Measurements from ENCODE around the gene DSCAM. TPM values are rescaled to one million over a fixed set of nuclear protein-coding genes. Genes with fewer than 3 reads are reported as not detected.

DSCAM gene
- total RNA-seq, 1 donor, result not detected

DNA sequence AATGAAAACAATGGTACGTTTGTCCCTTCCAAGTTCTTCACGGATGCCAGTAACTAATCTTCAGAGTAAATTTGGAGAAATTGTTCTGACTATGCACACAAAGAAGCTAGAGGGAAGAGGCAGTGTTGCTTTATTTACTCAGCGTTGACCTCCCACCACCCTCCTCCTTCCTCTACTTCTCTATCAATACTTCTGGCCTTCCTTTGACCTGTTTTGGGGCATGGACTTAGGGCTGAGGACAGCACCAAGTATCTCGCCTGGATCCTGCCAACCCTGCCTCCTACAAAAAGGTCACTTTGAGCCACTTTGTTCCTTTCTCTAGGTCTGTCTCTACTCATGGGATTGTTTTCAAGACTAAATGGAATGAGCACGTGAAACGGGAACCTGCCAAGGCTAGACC, 282.6 kb downstream of the DSCAM start:
- H3K27ac ChIP-seq (ENCODE audit: low read depth, low read length), result no peak overlapping the region
- H3K9me3 ChIP-seq (ENCODE audit: low read depth, low read length), result no peaks in the 10 kb centered on the region
- no peak for TF ChIP-seq CTCF (IDR thresholded peaks at IDR 0.05; ENCODE audit: extremely low read depth, low read depth, low read length)
- no peak for DNase-seq (ENCODE audit: insufficient read length, low spot score, missing footprints)
- no peaks in the 10 kb centered on the region for H3K27me3 ChIP-seq (ENCODE audit: insufficient read depth, low read length)
- no peak overlapping the region for H3K4me3 ChIP-seq (ENCODE audit: insufficient read depth, low read length)
- H3K4me2 ChIP-seq (ENCODE audit: insufficient read depth, low read length), result no peak overlapping the region
- H2AFZ ChIP-seq (ENCODE audit: low read length), result no peak overlapping the region
- H3K4me1 ChIP-seq (ENCODE audit: insufficient read depth, low read length), result no peaks in the 10 kb centered on the region
- no peaks in the 10 kb centered on the region for H3K79me2 ChIP-seq (ENCODE audit: insufficient read depth, low read length)
- no peaks in the 10 kb centered on the region for H3K36me3 ChIP-seq (ENCODE audit: insufficient read depth, low read length)
- no peaks in the 10 kb centered on the region for H4K20me1 ChIP-seq (ENCODE audit: insufficient read depth, low read length)

GRCh38 chr21:40563900-40564299, 283.1 kb downstream of the DSCAM start:
- TF ChIP-seq CTCF (IDR thresholded peaks at IDR 0.05; ENCODE audit: extremely low read depth, low read depth, low read length), result no peak
- Histone ChIP-seq H3K4me2 (ENCODE audit: insufficient read depth, low read length) (no peak overlapping the region), H3K27ac (ENCODE audit: low read depth, low read length) (no peak overlapping the region), H3K79me2 (ENCODE audit: insufficient read depth, low read length) (no peaks in the 10 kb centered on the region), H3K27me3 (ENCODE audit: insufficient read depth, low read length) (no peaks in the 10 kb centered on the region), H3K4me3 (ENCODE audit: insufficient read depth, low read length) (no peak overlapping the region), H3K36me3 (ENCODE audit: insufficient read depth, low read length) (no peaks in the 10 kb centered on the region), H3K9me3 (ENCODE audit: low read depth, low read length) (no peaks in the 10 kb centered on the region), H2AFZ (ENCODE audit: low read length) (no peak overlapping the region), H3K4me1 (ENCODE audit: insufficient read depth, low read length) (no peaks in the 10 kb centered on the region), H4K20me1 (ENCODE audit: insufficient read depth, low read length) (no peaks in the 10 kb centered on the region)
- no peak for DNase-seq (ENCODE audit: insufficient read length, low spot score, missing footprints)

DNA sequence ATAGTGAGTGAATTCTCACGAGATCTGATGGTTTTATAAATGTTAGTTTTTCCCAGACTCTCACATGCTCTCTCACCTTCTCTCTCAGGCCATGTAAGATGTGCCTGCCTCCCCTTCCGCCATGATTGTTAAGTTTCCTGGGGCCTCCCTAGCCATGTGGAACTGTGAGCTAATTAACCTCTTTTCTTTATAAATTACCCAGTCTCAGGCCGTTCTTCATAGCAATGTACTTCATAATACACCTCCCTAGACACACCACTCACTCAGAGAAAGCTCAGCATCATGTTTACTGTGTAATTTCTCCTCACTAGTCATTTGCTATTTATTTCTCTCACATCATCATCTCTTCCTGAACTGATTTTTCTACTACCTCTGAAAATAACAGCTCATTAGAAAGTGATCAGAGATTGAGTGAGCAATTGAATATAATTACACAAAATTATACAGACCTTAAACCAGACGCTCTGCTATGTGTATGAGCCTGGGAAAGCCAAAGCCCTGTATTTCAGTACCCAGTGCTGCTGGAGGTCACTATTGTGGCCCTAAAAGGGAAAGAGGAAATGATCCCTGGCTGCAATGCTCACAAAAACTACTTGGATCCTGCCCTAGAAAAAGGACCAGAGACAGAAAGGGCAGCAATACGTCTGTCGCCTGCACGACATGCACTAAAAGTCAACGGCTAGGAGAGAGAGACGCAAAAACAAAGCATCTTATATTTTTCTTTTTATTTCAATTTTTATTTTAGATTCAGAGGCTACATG, 284.5 kb downstream of the DSCAM start:
- no peaks in the 10 kb centered on the region for H3K4me1 ChIP-seq (ENCODE audit: insufficient read depth, low read length)
- no peak for TF ChIP-seq CTCF (IDR thresholded peaks at IDR 0.05; ENCODE audit: extremely low read depth, low read depth, low read length)
- H3K36me3 ChIP-seq (ENCODE audit: insufficient read depth, low read length), result no peaks in the 10 kb centered on the region
- H3K9me3 ChIP-seq (ENCODE audit: low read depth, low read length), result no peaks in the 10 kb centered on the region
- no peak overlapping the region for H3K27ac ChIP-seq (ENCODE audit: low read depth, low read length)
- no peak for DNase-seq (ENCODE audit: insufficient read length, low spot score, missing footprints)
- H3K79me2 ChIP-seq (ENCODE audit: insufficient read depth, low read length), result no peaks in the 10 kb centered on the region
- H2AFZ ChIP-seq (ENCODE audit: low read length), result no peak overlapping the region
- no peak overlapping the region for H3K4me2 ChIP-seq (ENCODE audit: insufficient read depth, low read length)
- H3K4me3 ChIP-seq (ENCODE audit: insufficient read depth, low read length), result no peak overlapping the region
- H4K20me1 ChIP-seq (ENCODE audit: insufficient read depth, low read length), result no peaks in the 10 kb centered on the region
- H3K27me3 ChIP-seq (ENCODE audit: insufficient read depth, low read length), result no peaks in the 10 kb centered on the region

DNA sequence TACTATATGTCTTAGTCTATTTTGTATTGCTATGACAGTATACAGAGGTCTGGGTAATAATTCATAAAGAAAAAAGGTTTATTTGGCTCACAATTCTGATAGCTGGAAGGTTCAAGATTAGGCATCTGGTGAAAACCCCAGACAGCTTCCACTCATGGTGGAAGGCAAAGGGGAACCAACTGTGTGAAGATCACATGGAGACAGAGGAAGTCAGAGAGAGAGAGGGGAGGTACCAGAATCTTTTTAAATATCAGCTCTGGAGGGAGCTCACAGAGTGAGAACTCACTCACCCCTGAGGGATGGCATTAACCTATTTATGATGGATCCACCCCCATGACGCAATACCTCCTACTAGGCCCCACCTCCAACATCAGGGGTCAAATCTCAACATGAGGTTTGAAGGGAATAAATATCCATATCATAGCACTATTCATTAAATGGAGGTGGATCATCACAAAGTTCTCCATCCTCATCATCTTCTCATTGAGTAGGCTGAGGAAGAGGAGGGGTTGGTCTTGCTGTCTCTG, 290.5 kb downstream of the DSCAM start:
- no peak for DNase-seq (ENCODE audit: insufficient read length, low spot score, missing footprints)
- no peaks in the 10 kb centered on the region for H3K36me3 ChIP-seq (ENCODE audit: insufficient read depth, low read length)
- H3K9me3 ChIP-seq (ENCODE audit: low read depth, low read length), result no peaks in the 10 kb centered on the region
- TF ChIP-seq CTCF (IDR thresholded peaks at IDR 0.05; ENCODE audit: extremely low read depth, low read depth, low read length), result no peak
- no peaks in the 10 kb centered on the region for H4K20me1 ChIP-seq (ENCODE audit: insufficient read depth, low read length)
- no peak overlapping the region for H3K4me2 ChIP-seq (ENCODE audit: insufficient read depth, low read length)
- no peaks in the 10 kb centered on the region for H3K27me3 ChIP-seq (ENCODE audit: insufficient read depth, low read length)
- no peak overlapping the region for H2AFZ ChIP-seq (ENCODE audit: low read length)
- H3K4me3 ChIP-seq (ENCODE audit: insufficient read depth, low read length), result no peak overlapping the region
- H3K79me2 ChIP-seq (ENCODE audit: insufficient read depth, low read length), result no peaks in the 10 kb centered on the region
- no peaks in the 10 kb centered on the region for H3K4me1 ChIP-seq (ENCODE audit: insufficient read depth, low read length)
- H3K27ac ChIP-seq (ENCODE audit: low read depth, low read length), result no peak overlapping the region

Measured in osteoblast (primary cell).